HepG2 (cell line): Measurements from ENCODE around the gene OAT. TPM values are rescaled to one million over a fixed set of nuclear protein-coding genes. Genes with fewer than 3 reads are reported as not detected.
A peak's percentile ranks its signal among the peaks of the same experiment; 100 is the strongest.

ENCODE experiments used
- ARNTL ChIP-seq: sonication (generic); formaldehyde crosslinking; IDR thresholded peaks from 2 replicates; pipeline ENCODE4 v1.4.0; 2020; ENCODE audit warnings: mild to moderate bottlenecking, missing genetic modification reagents
- BCL6 ChIP-seq: IDR thresholded peaks from 2 replicates; pipeline ENCODE4 v1.6.1; 2016; ENCODE audit warnings: missing genetic modification reagents, missing compliant biosample characterization
- FOXO1 ChIP-seq: sonication (generic); formaldehyde crosslinking; IDR thresholded peaks from 2 replicates; pipeline ENCODE4 v1.4.0; 2020; ENCODE audit warnings: missing genetic modification reagents
- GFI1 ChIP-seq: sonication (generic); formaldehyde crosslinking; IDR thresholded peaks from 2 replicates; pipeline ENCODE4 v1.5.0; 2020; ENCODE audit warnings: missing genetic modification reagents, mild to moderate bottlenecking, borderline replicate concordance
- HNF4G ChIP-seq, 2 experiments: sonication (generic) in 1 of 2; formaldehyde crosslinking in 1 of 2; IDR thresholded peaks; 2 replicates each; pipeline versions ENCODE4 v1.4.0 to v1.6.1; 2011 to 2020; ENCODE audit warnings: borderline replicate concordance in 2 of 2, low read depth in 2 of 2, mild to moderate bottlenecking in 2 of 2, low read length in 1 of 2, missing genetic modification reagents in 1 of 2, moderate library complexity in 1 of 2
- HNRNPH1 ChIP-seq: fragments of 200-400 bp; formaldehyde crosslinking; optimal IDR thresholded peaks from 2 replicates; pipeline ENCODE3; 2017; ENCODE audit warnings: mild to moderate bottlenecking, low read depth, low read length
- NFAT5 ChIP-seq: sonication (generic); formaldehyde crosslinking; IDR thresholded peaks from 2 replicates; pipeline ENCODE4 v1.4.0; 2020; ENCODE audit warnings: missing genetic modification reagents
- PHF8 ChIP-seq: sonication (generic); formaldehyde crosslinking; IDR thresholded peaks from 2 replicates; pipeline ENCODE4 v1.5.0; 2020; ENCODE audit warnings: missing genetic modification reagents
- RBM39 ChIP-seq: fragments of 200-400 bp; formaldehyde crosslinking; IDR thresholded peaks from one replicate; pipeline ENCODE4 v1.6.1; 2018; ENCODE audit warnings: antibody characterized with exemption, mild to moderate bottlenecking, low read depth, low read length; ENCODE audit not compliant: poor library complexity, severe bottlenecking
- RFXANK ChIP-seq: IDR thresholded peaks from 2 replicates; pipeline ENCODE4 v1.6.1; 2016
- SOX6 ChIP-seq, 2 experiments: fragments of 450-650 bp in 1 of 2; sonication (generic) in 1 of 2; formaldehyde crosslinking in 1 of 2; IDR thresholded peaks; 2 replicates each; pipeline versions ENCODE4 v1.4.0 to v1.6.1; 2017 to 2020; ENCODE audit warnings: antibody characterized with exemption in 1 of 2, mild to moderate bottlenecking in 1 of 2, missing genetic modification reagents in 1 of 2
- STAT5B ChIP-seq: sonication (generic); formaldehyde crosslinking; IDR thresholded peaks from 2 replicates; pipeline ENCODE4 v1.4.0; 2020; ENCODE audit warnings: missing genetic modification reagents
- U2AF2 ChIP-seq: fragments of 200-400 bp; formaldehyde crosslinking; IDR thresholded peaks from 2 replicates; pipeline ENCODE4 v1.6.1; 2017; ENCODE audit warnings: low read depth, mild to moderate bottlenecking, low read length
- ZFP36L1 ChIP-seq: sonication (generic); formaldehyde crosslinking; IDR thresholded peaks from 2 replicates; pipeline ENCODE4 v1.8.0; 2022; ENCODE audit warnings: mild to moderate bottlenecking, missing genetic modification reagents, moderate library complexity
- ZFP62 ChIP-seq: sonication (generic); formaldehyde crosslinking; IDR thresholded peaks from 2 replicates; pipeline ENCODE4 v1.4.0; 2020; ENCODE audit warnings: missing genetic modification reagents
- ZHX1 ChIP-seq: sonication (generic); formaldehyde crosslinking; IDR thresholded peaks from 2 replicates; pipeline ENCODE4 v1.8.1; 2022; ENCODE audit warnings: low read depth, mild to moderate bottlenecking, missing genetic modification reagents
- ZNF225 ChIP-seq: sonication (generic); formaldehyde crosslinking; IDR thresholded peaks from 2 replicates; pipeline ENCODE4 v1.4.0; 2020; ENCODE audit warnings: mild to moderate bottlenecking, missing genetic modification reagents
- ZNF235 ChIP-seq: sonication (generic); formaldehyde crosslinking; IDR thresholded peaks from 2 replicates; pipeline ENCODE4 v1.8.1; 2023; ENCODE audit warnings: mild to moderate bottlenecking, missing genetic modification reagents, borderline replicate concordance
- ZNF747 ChIP-seq: sonication (generic); formaldehyde crosslinking; IDR thresholded peaks from 2 replicates; pipeline ENCODE4 v1.8.1; 2023; ENCODE audit warnings: missing genetic modification reagents, mild to moderate bottlenecking, borderline replicate concordance
- ZNF766 ChIP-seq: sonication (generic); formaldehyde crosslinking; IDR thresholded peaks from 2 replicates; pipeline ENCODE4 v1.5.0; 2020; ENCODE audit warnings: missing genetic modification reagents, borderline replicate concordance
- ZNF772 ChIP-seq: sonication (generic); formaldehyde crosslinking; IDR thresholded peaks from 2 replicates; pipeline ENCODE4 v1.5.0; 2020; ENCODE audit warnings: mild to moderate bottlenecking, missing genetic modification reagents
- ZNF878 ChIP-seq: sonication (generic); formaldehyde crosslinking; IDR thresholded peaks from 2 replicates; pipeline ENCODE4 v1.8.1; 2023; ENCODE audit warnings: mild to moderate bottlenecking, missing genetic modification reagents, moderate library complexity
- polyA plus RNA-seq, 8 experiments: library from polyadenylated mRNA; depleted of rRNA in 3 of 8; stranded (reverse) in 7 of 8; unstranded in 1 of 8; fragments of >200 nt; fragmentation: Illumina TruSeq in 4 of 8; extraction: Trizol in 4 of 8; gene quantifications; 2 replicates each; pipeline versions ENCODE4 v1.2.1 to v1.2.3, GENCODE V29; 2011 to 2016; ENCODE audit warnings: low read depth in 4 of 8, missing spikeins in 1 of 8, mixed read lengths in 1 of 8; ENCODE audit not compliant: insufficient read depth in 1 of 8
- total RNA-seq, 5 experiments: library from RNA; depleted of rRNA; stranded (reverse); fragments of >200 nt; fragmentation: Illumina TruSeq; extraction: Trizol; gene quantifications; 2 replicates each; pipeline ENCODE4 v1.2.3, GENCODE V29; 2016; ENCODE audit warnings: low read depth in 1 of 5

Gene OAT
- total and polyA plus RNA-seq, 2 of the 13 experiments (the other 11 are each of a cell fraction or from before 2014, with no cell fraction given), result 87.8 to 96.7 TPM

- no peak for TF ChIP-seq ZFP62 (CRISPR knock-in tag)
- TF ChIP-seq STAT5B (CRISPR knock-in tag), result no peak
- no peak for TF ChIP-seq SOX6 (IDR thresholded peaks at IDR 0.05)
- TF ChIP-seq SOX6 (CRISPR knock-in tag; IDR thresholded peaks at IDR 0.05), result no peak
- TF ChIP-seq ZFP36L1, result no peak
- TF ChIP-seq ZHX1 (CRISPR knock-in tag), result no peak
- TF ChIP-seq U2AF2, result no peak
- TF ChIP-seq ZNF766 (CRISPR knock-in tag), result 0 out of 2 replicates have a peak, but pooled peaks have one; percentile 1
- TF ChIP-seq PHF8 (CRISPR knock-in tag), result peak; percentile 27; the same call in 1 of the 2 replicates
- 0 out of 2 replicates have a peak, but pooled peaks have one; percentile 19 for TF ChIP-seq ZNF878 (CRISPR knock-in tag)
- TF ChIP-seq ZNF225, result no peak
- no peak for TF ChIP-seq HNF4G (IDR thresholded peaks at IDR 0.05; ENCODE audit: borderline replicate concordance, low read depth, low read length)
- no peak for TF ChIP-seq HNF4G (CRISPR knock-in tag; IDR thresholded peaks at IDR 0.05; ENCODE audit: borderline replicate concordance, low read depth)
- TF ChIP-seq GFI1 (CRISPR knock-in tag), result no peak
- TF ChIP-seq ZNF235 (CRISPR knock-in tag), result peak; percentile 70; the same call in 1 of the 2 replicates
- no peak for TF ChIP-seq HNRNPH1
- TF ChIP-seq ZNF747 (CRISPR knock-in tag), result no peak
- TF ChIP-seq BCL6, result peak; percentile 67; the same call in 1 of the 2 replicates
- TF ChIP-seq ARNTL (CRISPR knock-in tag), result peak; percentile 56; the same call in 1 of the 2 replicates
- no peak for TF ChIP-seq FOXO1 (CRISPR knock-in tag)
- no peak for TF ChIP-seq ZNF772
- no peak for TF ChIP-seq NFAT5 (CRISPR knock-in tag)
- no peak for TF ChIP-seq RFXANK (CRISPR knock-in tag)
- peak; percentile 8 for TF ChIP-seq RBM39
These were observed 613 bp downstream of the OAT start (continued) for GRCh38 chr10:124417895-124418725.
